Prostate gland (tissue), 2 donors: ENCODE results near the gene ADK.

Experiments
- CTCF ChIP-seq, 4 experiments: fragments of 200-600 bp in 2 of 4; fragments of 450-650 bp in 2 of 4; sonication (generic) in 2 of 4; IDR thresholded peaks; 1 replicate in 3 of 4; 2 replicates in 1 of 4; pipeline ENCODE4 v1.5.1; 2016 to 2019; ENCODE audit warnings: antibody characterized with exemption in 4 of 4, mild to moderate bottlenecking in 2 of 4, moderate library complexity in 2 of 4
- POLR2A ChIP-seq: fragments of 450-650 bp; IDR thresholded peaks from one replicate; pipeline ENCODE4 v1.6.1; 2016; ENCODE audit warnings: antibody characterized with exemption, mild to moderate bottlenecking

DNA sequence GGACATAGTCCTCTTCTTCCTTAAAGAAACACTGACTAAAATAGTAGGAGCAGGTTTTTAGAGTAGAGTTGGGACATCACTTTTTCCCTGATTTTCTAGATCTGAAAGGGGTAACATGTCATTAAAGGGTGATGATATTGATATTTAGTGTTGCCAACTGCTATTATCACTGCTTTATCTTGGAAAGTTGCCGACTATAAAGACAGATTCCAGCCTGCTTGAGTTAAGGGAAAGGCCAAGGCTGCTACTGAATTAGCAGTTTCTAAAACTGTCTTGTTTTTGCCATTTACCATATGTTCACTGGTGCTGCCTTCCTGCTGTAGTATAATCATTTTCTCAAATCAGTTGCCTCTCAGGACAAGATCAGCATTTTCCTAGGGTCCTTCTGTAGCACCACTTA lies 30.1 kb upstream of the ADK start:
- TF ChIP-seq CTCF (IDR thresholded peaks at IDR 0.05), result no peak
- no peak for TF ChIP-seq POLR2A
